ENCODE data around the gene CCDC57.

DNA sequence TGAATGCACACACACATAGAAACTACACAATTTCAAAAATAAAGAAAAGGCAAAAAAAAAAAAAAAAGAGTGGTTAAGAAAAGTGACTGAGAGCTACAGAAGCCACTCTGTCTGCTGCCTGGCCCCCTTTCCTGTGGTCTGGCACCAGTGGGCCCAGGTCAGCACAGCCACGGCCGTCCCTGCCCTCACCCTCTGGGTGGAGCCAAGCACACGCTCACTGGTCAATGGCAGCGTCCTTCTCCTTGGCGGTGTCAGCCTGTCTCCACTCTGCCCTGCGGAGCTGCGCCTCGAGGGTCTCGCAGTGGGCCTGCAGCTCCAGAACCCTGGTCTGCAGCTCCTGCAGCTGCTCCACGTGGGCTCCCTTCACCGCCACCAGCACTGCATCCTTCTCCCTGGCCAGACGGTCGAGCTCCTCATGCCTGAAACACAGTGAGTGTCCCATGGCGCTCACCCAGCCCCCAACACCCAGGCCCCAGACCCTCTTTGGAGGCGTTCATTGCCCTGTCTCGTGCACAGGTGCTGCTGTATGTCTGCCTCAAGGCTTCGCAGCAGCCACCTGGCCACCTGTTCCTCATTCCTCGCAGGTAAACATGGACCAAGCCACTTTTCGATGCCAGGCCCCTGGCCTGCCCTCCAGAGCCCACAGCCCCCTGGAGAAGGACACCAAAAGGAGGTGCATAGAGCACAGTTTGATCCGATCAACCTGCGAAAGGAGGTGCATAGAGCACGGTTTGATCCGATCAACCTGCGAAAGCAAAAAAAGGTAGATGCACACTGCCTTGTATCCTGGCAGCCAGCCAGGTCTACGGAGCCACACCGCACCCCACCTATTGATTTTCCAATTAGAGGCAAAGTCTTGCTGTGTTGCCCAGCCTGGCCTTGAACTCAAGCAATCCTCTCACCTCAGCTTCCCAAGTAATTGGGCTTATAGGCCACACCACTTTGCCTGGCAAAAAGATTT, 24.4 kb downstream of the CCDC57 start:
- TF ChIP-seq, protein P1, sequence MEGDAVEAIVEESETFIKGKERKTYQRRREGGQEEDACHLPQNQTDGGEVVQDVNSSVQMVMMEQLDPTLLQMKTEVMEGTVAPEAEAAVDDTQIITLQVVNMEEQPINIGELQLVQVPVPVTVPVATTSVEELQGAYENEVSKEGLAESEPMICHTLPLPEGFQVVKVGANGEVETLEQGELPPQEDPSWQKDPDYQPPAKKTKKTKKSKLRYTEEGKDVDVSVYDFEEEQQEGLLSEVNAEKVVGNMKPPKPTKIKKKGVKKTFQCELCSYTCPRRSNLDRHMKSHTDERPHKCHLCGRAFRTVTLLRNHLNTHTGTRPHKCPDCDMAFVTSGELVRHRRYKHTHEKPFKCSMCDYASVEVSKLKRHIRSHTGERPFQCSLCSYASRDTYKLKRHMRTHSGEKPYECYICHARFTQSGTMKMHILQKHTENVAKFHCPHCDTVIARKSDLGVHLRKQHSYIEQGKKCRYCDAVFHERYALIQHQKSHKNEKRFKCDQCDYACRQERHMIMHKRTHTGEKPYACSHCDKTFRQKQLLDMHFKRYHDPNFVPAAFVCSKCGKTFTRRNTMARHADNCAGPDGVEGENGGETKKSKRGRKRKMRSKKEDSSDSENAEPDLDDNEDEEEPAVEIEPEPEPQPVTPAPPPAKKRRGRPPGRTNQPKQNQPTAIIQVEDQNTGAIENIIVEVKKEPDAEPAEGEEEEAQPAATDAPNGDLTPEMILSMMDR (IDR thresholded peaks at IDR 0.05) = no peak
- no peak for TF ChIP-seq POLR2A (IDR thresholded peaks at IDR 0.05)

Data from right lobe of liver (tissue), 4 donors.